ENCODE data around the gene FEM1B.

FEM1B gene

DNA sequence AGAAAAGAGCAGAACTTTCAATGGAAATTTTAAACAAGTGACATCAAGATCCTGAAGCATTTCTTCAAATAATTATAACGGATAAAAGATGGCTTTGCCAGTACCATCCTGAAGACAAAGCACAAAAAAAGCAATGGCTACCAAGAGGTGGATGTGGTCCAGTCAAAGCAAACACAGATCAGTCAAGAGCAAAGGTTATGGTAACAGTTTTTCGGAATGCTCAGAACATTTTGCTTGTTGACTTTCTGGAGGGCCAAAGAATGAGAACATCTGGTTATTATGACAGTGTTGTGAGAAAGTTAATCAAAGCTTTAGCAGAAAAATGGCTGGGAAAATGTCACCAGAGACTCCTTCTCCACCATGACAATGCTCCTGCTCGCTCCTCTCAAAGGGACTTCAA lies 31.5 kb downstream of the FEM1B start:
- H3K36me3 ChIP-seq (ENCODE audit: low read depth), result no peaks in the 10 kb centered on the region

DNA sequence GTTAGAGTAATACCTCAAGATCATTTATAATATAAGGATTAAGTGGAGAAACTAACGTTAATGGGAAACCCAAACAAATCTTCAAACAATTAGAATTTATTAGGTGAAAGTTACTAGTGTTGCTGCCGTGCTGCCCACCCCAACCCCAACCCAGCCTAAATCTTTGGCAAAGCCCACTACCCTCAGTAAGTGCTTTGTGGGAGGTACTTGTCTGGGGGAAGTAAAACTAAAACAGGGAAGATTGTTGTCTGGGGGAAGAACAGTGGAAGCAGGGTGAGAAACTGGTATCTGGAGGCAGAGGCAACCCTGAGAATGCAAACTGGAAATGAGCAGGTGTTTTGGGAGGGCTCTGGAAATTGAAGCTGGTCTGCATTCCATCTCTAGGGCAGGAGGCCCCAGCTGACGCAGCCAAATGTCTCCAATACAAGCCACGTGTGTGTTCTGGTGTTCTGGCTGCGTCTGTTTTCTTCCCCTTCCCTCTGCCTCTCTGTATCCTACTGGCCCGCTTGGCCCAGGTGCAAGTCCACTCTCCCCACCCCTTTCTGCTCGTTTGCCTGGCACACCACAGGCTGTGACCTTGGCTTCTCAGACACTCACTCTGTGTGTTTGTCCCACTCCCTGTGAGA lies 32.7 kb downstream of the FEM1B start:
- H3K27me3 ChIP-seq (ENCODE audit: insufficient read depth, poor library complexity, severe bottlenecking), result no peaks in the 10 kb centered on the region
- peaks cover 5% of the 10 kb centered on the region for H3K4me1 ChIP-seq (ENCODE audit: insufficient read depth, poor library complexity, severe bottlenecking)
- H3K27ac ChIP-seq (ENCODE audit: poor library complexity, severe bottlenecking), result no peak overlapping the region
- no peak for DNase-seq (ENCODE audit: low spot score)
- ATAC-seq (ENCODE audit: low read depth), result no peak
- no peak overlapping the region for H3K4me3 ChIP-seq (ENCODE audit: severe bottlenecking)
- no peaks in the 10 kb centered on the region for H3K36me3 ChIP-seq (ENCODE audit: low read depth)
- TF ChIP-seq, protein P1, sequence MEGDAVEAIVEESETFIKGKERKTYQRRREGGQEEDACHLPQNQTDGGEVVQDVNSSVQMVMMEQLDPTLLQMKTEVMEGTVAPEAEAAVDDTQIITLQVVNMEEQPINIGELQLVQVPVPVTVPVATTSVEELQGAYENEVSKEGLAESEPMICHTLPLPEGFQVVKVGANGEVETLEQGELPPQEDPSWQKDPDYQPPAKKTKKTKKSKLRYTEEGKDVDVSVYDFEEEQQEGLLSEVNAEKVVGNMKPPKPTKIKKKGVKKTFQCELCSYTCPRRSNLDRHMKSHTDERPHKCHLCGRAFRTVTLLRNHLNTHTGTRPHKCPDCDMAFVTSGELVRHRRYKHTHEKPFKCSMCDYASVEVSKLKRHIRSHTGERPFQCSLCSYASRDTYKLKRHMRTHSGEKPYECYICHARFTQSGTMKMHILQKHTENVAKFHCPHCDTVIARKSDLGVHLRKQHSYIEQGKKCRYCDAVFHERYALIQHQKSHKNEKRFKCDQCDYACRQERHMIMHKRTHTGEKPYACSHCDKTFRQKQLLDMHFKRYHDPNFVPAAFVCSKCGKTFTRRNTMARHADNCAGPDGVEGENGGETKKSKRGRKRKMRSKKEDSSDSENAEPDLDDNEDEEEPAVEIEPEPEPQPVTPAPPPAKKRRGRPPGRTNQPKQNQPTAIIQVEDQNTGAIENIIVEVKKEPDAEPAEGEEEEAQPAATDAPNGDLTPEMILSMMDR (IDR thresholded peaks at IDR 0.05; ENCODE audit: poor library complexity, severe bottlenecking), result no peak
- no peaks in the 10 kb centered on the region for H3K9me3 ChIP-seq (ENCODE audit: severe bottlenecking)

More for the DNA sequence above, 31.5 kb downstream of the FEM1B start:
- Histone ChIP-seq H3K27ac (ENCODE audit: poor library complexity, severe bottlenecking) (no peak overlapping the region), H3K9me3 (ENCODE audit: severe bottlenecking) (no peaks in the 10 kb centered on the region), H3K4me1 (ENCODE audit: insufficient read depth, poor library complexity, severe bottlenecking) (peaks cover 10% of the 10 kb centered on the region), H3K4me3 (ENCODE audit: severe bottlenecking) (no peak overlapping the region), H3K27me3 (ENCODE audit: insufficient read depth, poor library complexity, severe bottlenecking) (no peaks in the 10 kb centered on the region)
- TF ChIP-seq, protein P1 (IDR thresholded peaks at IDR 0.05; ENCODE audit: poor library complexity, severe bottlenecking), result no peak
- DNase-seq (ENCODE audit: low spot score) (no peak), ATAC-seq (ENCODE audit: low read depth) (no peak)

DNA sequence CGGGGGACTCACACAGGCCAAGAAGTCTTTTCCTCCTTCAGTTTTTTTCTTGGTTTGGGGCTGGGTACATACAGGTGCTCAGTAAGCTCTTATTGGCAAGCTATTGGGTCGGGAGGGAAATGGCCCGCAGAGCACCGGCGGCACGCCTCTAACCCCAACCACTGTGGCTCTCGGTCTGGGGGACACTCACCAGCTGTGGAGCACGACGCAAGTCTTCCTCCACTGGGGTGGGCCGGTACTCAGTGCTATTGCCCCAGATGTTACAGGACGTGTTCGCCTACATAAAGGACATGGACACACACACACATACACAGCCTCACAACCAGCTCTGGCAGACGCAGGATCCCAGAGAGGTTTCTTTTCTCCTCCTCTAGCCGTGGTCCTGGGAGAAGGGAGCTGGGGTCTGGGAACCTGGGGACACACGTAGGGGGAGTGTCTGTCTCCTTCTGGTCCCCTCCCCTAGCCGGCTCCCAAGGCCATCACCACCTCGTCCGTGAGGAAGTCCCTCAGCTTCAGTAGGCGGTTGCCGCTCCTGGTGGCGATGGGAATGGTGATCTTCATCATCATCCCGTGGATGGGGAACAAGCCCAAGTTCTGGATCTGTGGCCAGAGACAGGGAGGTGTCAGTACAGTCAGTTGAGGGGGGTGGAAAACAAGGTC lies 33.4 kb downstream of the FEM1B start:
- no peak overlapping the region for H3K4me3 ChIP-seq (ENCODE audit: severe bottlenecking)
- no peaks in the 10 kb centered on the region for H3K4me1 ChIP-seq (ENCODE audit: insufficient read depth, poor library complexity, severe bottlenecking)
- no peaks in the 10 kb centered on the region for H3K9me3 ChIP-seq (ENCODE audit: severe bottlenecking)
- TF ChIP-seq, protein P1 (IDR thresholded peaks at IDR 0.05; ENCODE audit: poor library complexity, severe bottlenecking), result no peak
- H3K36me3 ChIP-seq (ENCODE audit: low read depth), result no peaks in the 10 kb centered on the region
- no peak for ATAC-seq (ENCODE audit: low read depth)
- DNase-seq (ENCODE audit: low spot score), result no peak
- H3K27me3 ChIP-seq (ENCODE audit: insufficient read depth, poor library complexity, severe bottlenecking), result no peaks in the 10 kb centered on the region
- H3K27ac ChIP-seq (ENCODE audit: poor library complexity, severe bottlenecking), result no peak overlapping the region

GRCh38 chr15:68311464-68311835 lies 33.9 kb downstream of the FEM1B start:
- TF ChIP-seq, protein P1 (IDR thresholded peaks at IDR 0.05; ENCODE audit: poor library complexity, severe bottlenecking), result no peak
- Histone ChIP-seq H3K36me3 (ENCODE audit: low read depth) (no peaks in the 10 kb centered on the region), H3K4me3 (ENCODE audit: severe bottlenecking) (no peak overlapping the region), H3K4me1 (ENCODE audit: insufficient read depth, poor library complexity, severe bottlenecking) (no peaks in the 10 kb centered on the region), H3K9me3 (ENCODE audit: severe bottlenecking) (no peaks in the 10 kb centered on the region), H3K27ac (ENCODE audit: poor library complexity, severe bottlenecking) (no peak overlapping the region), H3K27me3 (ENCODE audit: insufficient read depth, poor library complexity, severe bottlenecking) (no peaks in the 10 kb centered on the region)
- DNase-seq (ENCODE audit: low spot score) (no peak), ATAC-seq (ENCODE audit: low read depth) (no peak)

Data from RWPE2 (cell line).